Hypothalamus (tissue), 51 donors: ENCODE measurements around the gene TEX2.

Experiments
- DNase-seq, 51 donors: peaks; one replicate each; lab custom pipeline; 2025; lab: John Stamatoyannopoulos, UW

The TEX2 gene

DNA sequence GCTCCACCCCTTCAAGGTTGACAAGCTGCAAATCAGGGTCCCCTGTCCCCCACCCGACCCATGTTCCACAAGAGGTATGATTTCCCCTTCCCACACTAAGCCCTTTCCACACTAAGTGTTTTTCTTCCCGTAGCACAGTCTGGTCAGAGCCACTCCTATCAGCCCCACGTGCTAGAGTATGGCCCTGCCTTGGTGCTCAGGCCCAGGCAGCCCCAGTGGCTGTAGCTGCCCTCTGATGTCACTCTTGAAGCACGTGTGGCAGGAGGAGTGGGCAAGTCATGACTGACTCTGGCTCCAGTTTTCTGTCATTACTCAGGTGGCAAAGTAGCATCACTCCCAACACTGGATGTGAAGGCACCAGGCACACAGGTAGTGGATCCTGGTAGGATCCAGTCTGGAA, 97.7 kb downstream of the TEX2 start:
- DNase-seq, result no peak

DNA sequence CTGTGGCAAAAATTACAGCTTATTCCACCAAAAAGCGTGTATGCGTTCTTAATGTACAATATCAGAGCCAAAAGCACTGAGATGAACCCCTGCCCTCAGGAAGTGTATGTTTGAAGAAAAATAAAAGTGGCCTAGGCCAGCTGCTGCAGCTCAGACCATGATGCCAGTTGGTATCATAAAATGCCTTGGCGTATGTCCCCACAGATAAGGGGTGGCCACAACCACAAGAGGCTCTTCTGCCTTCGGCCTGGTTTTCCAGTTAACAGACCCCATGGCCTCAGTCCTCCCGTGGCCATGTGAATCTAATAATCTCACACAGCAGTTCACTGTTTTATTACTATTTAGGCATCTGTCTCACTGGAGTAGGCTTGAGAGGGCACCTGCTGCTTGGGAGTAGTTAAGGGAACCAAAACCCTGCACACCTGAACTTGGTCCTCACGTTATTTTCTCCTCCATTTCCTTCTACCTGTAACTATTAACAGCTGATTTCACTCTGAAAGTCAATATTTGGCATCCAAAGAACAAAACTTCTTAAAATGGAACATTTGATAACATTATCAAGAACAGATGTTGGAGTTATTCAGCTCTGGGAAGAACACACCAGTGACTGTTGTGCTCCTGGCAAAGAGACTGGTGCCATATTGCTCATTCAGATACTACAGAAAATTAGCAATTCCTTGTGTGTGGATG, 98.3 kb downstream of the TEX2 start:
- DNase-seq, result no peak

DNA sequence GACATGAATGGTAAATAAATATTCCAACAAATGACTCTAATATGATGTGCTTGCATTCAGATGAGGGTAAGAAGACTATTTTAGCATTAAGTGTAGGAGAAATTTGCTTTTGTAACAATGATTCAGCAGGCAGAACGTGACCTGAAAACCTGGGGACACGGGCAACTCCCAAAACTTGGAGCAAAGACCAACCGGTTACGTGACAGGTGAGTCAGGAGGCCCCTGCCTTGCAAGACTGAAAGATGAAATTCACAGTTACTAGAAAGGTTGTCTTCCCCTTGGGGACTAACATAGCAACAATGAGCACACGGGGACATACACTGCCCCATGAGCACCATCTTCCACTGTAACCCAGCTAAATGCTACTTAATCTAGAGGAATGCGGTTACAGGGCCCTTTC, 99.6 kb downstream of the TEX2 start:
- no peak for DNase-seq

GRCh38 chr17:64162554-64162953, 100.5 kb downstream of the TEX2 start:
- no peak for DNase-seq

- no peak for DNase-seq
Measured at GRCh38 chr17:64161380-64162176, 101.5 kb downstream of the TEX2 start.

GRCh38 chr17:64160378-64160777, 102.7 kb downstream of the TEX2 start:
- no peak for DNase-seq

DNA sequence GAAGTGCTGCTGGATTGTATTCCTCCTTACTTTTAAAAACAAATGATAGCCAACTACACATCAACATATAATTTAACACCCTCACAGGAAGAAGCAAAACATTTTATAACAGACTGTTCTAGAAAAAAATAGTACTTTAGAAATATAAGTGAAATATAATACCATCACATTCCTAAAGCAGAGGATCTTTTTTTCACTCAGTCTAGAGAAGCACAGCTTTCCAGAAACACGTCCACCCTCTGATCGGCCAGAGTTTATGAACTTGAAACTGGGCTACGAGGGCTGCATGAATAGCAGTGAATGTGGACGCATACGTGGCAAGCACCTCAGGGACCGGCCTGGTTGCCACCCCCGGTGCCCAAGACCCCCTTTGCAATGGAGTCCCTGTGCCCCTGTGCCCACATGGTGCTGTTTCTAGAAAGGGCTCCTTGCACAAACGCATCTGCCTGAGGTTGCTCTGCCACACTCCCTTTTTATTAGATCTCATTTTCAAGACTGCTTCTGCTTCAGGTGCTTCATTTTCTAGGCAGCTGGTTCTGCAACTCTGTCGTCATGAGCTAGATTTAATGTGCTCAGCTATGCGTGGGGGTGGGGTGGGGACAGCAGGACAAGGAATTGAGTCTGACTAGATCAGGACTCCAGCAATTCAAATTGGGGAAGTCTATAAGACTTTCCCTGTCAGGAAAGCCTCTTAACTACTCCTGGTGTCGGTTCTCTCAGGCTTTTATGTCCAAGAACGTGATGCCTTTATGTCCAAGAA, 104.0 kb downstream of the TEX2 start:
- DNase-seq, result no peak

- DNase-seq, result no peak
Measured at GRCh38 chr17:64158406-64158805, 104.7 kb downstream of the TEX2 start.

DNA sequence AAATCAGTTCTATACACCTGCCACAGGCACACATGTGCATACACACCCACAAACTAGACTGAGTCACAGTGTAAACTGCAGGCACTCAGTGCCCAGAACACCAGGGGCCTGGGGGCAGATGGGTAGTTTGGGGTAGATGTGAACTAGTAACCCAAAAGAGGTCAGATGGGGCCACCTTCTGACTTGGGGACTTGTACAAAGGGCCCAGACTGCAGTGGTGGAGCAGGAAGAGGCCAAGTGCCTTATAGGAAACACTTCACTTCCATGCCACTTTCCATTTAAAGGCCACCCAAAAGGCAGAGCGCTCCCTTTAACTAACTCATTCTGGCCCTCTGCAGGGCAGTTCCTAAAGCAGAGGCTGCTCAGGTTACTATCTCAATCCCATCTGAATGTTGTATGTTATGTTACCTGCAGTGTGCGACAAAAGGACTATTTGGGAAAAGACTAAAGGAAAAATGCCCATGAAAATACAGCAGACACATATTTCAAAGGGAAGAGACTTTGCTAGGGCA, 105.3 kb downstream of the TEX2 start:
- DNase-seq, result no peak

DNA sequence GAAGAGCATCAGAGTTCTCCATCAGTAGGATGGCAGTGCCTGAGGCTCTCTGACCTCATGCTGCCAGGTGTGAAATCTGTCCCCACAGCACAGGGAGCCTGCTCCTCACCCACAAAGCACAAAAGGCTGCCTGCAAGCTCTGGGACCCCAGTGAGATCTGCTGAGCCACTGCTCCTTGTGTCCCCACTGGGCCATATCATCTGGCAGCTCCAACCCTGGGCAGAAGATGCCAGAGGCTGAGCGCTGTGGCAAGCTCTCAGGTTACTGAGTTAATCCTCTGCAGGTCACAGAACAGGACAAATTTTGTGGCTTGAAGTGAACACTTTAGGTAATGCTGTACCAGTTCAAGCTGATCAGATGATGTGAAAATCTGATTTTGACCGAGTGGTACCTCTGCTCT, 106.4 kb downstream of the TEX2 start:
- peak in 3 of 51 donors; percentile 14 to 34 (median 17) for DNase-seq

- DNase-seq, result peak in 49 of 51 donors; percentile 15 to 93 (median 71)
Measured at GRCh38 chr17:64155751-64156544, 107.1 kb downstream of the TEX2 start.

GRCh38 chr17:64155129-64155528, 107.9 kb downstream of the TEX2 start:
- DNase-seq, result no peak

DNA sequence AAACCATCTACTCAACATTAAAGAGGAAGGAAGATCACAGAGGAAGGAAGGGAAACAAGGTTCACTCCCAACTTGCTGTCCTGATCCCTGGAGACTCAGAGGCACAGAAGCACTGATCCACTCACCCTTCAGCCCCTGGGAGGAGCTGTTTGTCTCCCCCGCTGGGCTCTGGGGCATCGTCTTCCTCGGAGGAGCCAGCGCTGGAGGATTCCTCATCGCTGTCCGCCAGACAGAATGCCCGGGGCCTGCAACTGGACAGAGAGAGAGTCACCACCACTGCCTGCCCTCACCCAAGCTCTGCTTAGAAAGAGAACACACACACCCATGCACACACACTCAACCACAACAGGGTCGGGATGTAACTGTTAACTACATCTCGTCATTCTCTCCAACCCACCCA, 108.3 kb downstream of the TEX2 start:
- peak in 18 of 51 donors; percentile 10 to 63 (median 25) for DNase-seq

DNA sequence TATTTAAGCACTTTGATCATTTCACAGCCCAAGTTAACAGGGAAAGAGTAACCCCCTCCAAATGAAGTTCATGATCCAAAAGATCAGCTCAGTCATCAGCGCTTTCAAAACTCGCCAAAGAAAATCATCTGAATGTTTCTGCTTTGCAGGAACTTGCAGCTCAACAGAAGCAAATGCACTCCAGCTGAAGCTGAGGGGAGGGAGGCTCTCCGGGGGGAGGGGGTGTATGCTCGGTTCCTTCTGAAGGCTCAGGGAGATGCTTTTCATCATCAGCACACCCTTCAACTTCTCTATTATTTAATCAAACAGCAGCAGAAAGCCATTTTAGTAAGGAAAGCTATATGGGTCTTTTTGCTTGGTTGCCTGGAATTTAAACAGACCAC, 108.8 kb downstream of the TEX2 start:
- DNase-seq, result no peak

DNA sequence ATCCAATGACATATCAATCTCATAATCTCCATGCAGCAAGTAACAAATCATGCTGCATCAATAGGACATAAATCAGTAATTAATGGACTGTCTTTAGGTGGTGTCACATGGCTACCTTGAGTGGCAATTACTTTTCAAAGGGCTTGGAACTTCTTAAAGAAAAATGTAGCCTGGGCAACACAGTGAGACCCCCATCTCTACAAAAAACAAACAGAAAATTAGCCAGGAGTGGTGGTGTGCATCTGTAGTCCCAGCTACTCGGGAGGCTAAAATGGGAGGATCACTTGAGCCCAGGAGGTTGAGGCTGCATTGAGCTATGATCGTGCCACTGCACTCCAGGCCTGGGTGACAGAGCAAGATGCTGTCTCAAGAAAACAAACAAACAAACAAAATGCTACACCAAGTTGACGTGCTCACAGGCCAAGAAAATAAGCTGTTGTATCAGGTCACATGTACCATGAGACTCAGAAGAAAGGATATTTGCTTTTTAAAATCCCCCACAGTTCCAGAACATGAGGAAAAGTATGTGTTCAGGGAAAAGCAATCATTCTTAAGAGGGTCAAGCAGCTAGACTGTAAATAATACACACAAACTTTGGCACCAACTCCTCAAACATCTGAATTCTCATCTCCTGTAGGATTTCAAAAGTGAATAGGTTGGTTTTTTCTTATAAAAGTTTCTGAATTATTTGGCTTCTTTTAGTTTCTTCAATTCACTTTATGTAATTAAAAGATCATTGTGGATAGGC, 109.3 kb downstream of the TEX2 start:
- no peak for DNase-seq

DNA sequence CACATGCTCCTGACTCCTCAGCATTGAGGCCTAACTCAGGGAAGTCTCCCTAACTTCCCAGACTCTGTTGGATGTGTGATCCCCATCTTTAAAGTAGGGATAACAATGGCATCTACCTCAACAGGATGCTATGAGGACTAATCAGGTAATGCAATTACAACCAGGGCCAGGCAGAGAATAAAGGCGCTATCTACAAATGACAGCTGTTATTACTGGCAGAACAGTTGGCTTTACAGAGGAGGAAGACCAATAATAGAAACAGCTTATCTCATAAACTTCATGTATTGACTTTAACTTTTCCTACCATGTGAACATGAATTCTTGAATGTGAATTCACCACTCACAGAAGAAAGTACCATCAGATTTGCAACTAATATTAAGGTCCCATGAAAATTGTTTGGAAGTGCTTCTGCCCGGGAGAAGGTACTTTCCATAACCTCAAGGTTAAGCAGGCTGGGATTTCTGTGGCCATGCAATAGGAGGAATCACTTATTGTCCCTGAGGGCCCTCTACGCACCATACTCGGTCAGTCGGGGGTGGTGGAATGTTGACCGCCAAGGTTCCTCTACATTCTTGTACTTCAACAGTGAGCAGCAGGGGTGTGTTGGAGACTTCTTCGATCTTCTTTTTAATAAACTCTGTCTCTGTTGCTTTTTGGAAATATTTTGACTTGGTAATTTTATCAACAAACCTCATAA, 110.5 kb downstream of the TEX2 start:
- no peak for DNase-seq

DNA sequence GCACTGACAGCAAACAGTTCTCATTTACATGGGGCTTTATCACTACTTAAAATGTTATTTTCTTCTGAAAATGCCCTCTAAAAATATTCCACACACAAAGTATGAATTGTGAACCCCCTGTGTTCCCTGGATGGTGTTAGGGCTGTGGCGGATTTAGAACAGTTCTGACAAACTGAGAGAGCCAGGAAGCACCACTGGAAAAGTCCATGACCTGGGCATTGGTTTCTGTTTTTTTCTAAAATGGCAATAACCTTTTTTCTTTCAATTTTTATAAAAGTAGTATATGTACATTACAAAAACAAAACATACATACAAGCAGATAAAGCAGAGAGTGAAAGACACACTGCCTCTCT, 112.1 kb downstream of the TEX2 start:
- no peak for DNase-seq

DNA sequence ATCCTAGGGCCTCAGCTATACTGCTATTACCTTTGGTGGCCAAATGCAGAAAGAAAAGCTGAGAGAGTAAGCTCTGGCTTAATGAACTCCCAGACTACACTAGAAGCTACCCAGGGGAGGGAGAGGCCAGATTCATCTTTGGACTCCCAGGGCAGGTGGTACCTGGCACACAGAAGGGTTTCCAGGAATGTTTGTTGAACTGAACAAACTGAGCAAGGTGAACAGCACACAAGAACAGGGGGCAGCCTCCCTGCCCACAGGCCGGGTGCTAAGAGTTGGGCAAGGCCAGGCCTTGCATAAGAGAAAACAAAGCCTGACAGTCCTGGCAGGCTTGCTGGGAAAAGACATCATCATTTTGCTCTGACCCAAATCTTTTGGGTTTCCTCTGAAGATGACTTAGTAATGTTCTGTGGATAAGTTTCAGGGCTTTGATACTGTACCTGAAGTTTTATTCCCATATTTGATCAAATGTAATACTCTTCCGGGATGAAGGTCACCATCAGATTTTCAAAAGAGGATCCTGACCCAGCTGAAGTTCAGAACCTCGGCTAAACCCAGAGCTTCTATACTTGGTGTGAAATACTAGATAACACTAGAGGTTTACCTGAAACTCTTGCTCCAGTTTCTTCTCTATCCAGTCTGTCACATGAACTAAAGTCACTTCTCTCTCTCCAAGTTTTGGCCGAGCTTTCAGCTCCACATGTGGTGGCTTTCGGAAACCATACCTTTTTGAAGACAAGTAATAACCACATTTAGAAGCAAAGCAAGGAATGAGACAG, 112.6 kb downstream of the TEX2 start:
- DNase-seq, result peak in 3 of 51 donors; percentile 14 to 38 (median 16)
